Raji (cell line): ENCODE measurements around the gene ARHGEF28.

ENCODE experiments used
- POLR2A ChIP-seq: IDR thresholded peaks from 2 replicates; pipeline ENCODE4 v1.6.1; 2011; ENCODE audit warnings: low read depth, low read length, control low read depth; ENCODE audit not compliant: insufficient read depth

Gene ARHGEF28

DNA sequence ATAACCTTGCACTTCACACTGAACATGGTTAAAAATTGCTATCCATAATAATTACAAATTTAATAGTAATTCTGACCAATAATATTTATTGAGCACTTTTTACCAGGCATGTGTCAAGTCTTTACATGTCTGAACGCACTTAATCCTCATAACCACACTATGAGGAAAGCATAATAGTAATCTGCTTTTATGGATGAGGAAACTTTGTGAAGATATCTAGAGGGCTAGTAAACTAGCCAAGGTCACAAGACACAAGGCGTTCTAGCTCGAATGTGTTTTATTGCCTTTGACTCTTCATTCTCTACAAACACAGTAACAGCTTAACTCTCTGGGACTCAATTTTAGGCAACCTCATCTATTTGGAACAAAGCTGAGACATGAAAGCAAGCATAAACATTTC, 205.1 kb downstream of the ARHGEF28 start:
- TF ChIP-seq POLR2A: no peak

DNA sequence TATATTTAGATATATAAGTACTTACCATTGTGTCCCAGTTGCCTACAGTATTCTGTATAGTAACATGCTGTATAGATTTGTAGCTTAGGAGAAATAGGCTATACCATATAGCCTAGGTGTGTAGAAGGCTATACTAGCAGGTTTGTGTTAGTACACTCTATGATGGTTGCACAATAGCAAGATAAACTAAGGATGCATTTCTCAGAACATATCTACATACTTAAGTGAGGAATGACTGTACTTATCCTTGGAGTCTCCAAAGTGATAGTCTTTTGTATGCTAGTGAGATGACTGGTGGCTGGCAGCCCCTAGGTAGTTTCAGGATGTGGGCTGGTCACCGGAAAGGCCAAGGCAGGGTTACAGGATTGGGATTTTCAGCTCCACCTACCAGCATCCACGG, 208.7 kb downstream of the ARHGEF28 start:
- TF ChIP-seq POLR2A: no peak

GRCh38 chr5:73835726-73836125, 209.7 kb downstream of the ARHGEF28 start:
- no peak for TF ChIP-seq POLR2A

DNA sequence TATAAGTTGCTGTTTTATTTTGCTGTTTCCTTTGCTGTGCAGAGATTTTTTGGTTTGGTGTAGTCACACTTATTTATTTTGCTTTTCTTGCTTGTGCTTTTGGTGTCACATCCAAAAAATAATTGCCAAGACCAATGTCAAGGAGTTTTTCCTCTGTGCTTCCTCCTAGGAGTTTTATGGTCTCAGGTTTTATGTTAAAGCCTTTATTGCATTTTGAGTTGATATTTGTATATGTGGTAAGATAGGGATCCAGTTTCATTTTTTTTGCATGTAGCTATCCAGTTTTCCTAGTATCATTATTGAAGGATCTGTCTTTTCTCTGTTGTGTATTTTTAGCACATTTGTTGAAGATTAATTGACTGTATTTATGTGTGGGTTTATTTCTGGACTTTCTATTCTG, 210.6 kb downstream of the ARHGEF28 start:
- TF ChIP-seq POLR2A: no peak

GRCh38 chr5:73838901-73839300, 212.9 kb downstream of the ARHGEF28 start:
- TF ChIP-seq POLR2A: no peak

- TF ChIP-seq POLR2A: no peak
Observed at GRCh38 chr5:73841641-73842040, 215.6 kb downstream of the ARHGEF28 start.

DNA sequence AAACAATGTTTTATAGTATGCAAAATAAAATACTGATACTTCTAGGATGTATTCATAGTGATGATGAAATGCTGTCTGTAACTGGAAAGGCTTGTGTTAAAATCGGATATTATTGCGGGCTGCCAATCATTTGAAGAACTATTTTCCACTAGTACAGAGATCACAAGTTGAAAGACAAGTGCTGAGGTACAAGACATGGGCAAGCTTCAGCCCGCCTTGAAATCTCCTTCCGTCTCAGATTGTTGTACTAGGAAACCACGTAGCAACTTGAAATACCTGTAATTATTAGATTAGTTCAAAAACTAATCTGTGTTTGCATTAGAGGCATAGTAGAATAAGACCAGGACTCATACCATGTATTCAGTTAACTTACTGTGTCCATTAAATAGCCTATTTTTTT, 218.2 kb downstream of the ARHGEF28 start:
- TF ChIP-seq POLR2A: no peak

DNA sequence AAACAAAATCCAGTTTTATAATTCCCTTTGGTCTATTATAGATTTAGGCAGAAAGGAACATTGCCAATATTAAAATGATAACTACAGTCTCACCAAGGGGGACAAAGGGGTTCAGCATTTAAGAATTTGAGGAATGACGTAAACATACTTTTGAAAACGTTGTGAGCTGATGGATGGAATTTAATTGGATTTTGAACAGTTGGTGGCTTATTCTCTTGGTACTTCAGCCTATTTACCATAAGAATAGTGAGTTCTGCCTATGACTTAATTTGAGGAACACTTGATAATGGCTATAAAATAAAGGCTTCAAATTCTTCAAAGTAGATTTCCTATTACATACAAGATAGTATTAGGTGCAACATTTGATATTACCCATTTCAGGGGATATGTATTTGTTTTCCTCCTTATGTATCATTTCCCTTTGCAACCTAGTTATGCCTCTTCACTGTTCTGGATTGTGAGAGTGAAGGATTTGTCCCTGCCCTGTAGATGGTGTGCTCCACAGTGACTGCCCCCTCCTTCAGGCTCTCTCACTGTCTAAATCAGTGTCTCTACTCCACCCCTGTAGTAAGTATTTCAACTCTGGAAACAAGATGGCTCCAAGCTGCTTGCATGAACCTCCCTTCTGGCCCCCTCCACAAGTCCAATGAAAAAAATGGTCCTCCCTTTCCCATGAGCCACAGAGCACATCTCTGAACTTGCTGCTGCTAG, 225.6 kb downstream of the ARHGEF28 start:
- TF ChIP-seq POLR2A: no peak

DNA sequence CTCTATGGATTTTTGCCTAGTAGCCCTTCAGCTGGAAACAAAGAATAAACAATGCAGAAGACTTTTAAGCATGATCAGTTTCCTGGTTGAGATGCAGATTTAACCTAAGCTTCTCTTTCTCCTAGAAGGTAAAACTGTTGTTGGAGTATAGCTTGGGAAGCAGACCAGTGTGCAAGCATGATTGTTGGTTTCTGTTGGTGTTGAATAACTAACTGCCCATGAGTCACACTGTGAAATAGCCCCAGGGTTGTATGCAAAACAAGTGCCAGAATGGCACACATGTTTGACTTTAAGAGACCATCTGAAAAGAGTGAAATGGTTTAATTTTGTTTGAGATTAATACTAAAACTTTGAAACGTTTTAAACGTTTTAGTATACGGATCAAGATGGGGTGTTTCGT, 227.1 kb downstream of the ARHGEF28 start:
- no peak for TF ChIP-seq POLR2A

DNA sequence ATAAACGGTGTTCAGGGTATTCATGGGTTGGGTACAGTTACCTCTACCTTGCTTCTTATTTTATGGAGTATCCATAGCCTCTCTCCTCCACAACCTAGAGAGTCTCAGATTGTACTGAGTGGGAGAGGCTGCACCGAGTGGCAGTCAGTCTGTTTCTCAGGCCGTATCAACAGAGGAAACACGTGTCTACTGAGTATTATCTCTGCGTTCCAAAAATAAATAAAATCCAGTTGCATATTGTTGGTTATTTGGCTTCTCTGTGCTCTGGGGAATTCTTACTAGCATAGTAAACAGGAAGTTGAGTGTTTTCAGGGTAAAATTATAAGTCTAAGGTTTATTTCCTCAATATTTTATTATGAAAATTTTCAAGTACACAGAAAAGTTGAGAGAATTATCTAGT, 231.0 kb downstream of the ARHGEF28 start:
- TF ChIP-seq POLR2A: no peak

DNA sequence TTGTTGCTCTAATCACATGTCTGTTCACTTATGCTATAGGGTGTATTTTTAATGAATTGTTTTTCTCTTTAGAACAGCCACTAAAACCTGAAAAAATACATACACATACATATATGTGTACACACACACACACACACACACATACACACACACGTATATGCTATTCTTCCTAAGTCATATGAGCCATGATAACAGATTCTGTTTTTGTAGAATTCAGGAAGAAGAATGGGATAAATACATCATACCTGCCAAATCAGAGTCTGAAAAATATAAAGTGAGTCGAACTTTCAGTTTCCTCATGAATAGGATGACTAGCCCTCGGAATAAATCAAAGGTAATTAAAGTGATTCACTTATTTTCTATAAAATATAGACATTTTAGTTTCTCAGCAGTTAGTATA, 231.4 kb downstream of the ARHGEF28 start:
- TF ChIP-seq POLR2A: no peak

DNA sequence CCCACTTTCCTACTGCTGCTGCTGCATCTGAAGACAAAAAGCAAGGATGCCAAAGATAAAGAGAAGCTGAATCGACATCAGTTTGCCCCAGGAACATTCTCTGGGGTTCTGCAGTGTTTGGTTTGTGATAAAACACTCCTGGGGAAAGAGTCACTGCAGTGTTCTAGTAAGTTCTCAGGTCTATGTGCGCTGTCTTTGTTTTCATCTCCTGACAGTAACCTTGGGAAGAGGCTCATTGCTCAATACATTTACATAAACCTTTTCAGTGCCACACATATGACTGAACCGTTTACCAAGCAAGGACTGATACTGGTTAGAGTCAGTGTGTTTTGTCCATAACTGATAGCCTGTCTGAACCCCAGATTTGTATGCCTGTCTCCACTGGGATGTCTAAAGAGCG, 232.1 kb downstream of the ARHGEF28 start:
- TF ChIP-seq POLR2A: no peak

GRCh38 chr5:73858776-73859175, 232.8 kb downstream of the ARHGEF28 start:
- no peak for TF ChIP-seq POLR2A

DNA sequence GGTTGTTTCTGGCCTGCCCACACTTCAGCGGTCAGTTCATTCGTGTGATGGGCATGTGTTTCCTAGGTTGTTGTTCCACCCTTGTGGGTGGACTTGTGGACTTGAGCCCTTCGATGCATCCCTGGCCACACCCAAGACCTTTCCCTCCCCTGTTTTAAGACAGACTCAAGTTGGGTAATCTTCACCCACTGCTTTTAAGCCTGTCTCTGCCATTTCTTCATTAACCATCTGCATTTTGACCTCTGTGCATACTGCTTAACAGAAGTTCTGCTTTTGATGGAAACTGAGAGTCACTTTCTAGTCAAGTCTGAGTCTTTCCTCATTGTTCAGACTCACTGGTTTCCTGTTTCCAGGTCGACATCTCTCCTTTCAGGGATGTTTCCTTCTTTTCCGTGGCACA, 233.7 kb downstream of the ARHGEF28 start:
- TF ChIP-seq POLR2A: no peak

GRCh38 chr5:73861313-73861988, 235.5 kb downstream of the ARHGEF28 start:
- no peak for TF ChIP-seq POLR2A

GRCh38 chr5:73862796-73863195, 236.8 kb downstream of the ARHGEF28 start:
- TF ChIP-seq POLR2A: no peak

GRCh38 chr5:73863876-73864275, 237.9 kb downstream of the ARHGEF28 start:
- TF ChIP-seq POLR2A: no peak
